ENCODE measurements around the gene RPS6KA3. TPM values are rescaled to one million over a fixed set of nuclear protein-coding genes. Genes with fewer than 3 reads are reported as not detected.

The RPS6KA3 gene
- total RNA-seq, 6 experiments from 2014 or later: 36.0 to 63.7 (median 44.7) TPM

DNA sequence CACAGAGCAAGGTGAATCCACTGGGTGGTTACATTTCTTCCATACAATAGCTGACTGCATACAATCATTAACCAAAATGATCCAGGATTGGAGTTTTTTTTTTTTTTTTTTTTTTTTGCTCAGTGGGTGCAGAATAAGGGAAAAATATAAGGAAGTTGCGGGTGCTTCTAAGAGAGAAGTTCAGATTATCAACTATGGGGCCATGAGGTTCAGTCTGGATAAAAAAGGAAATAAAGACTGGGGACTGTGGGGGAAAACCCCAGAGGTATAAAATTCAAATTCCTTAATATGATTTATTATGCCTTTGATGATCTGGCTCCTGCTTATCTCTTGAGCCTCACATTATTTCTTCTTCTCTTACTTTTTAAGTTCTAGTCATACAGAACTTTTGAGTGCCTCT lies 119.1 kb downstream of the RPS6KA3 start:
- intact Hi-C loops (cut with DNase I): no loop called here
- H3K27me3 ChIP-seq: no peaks in the 10 kb centered on the region
- 60% methylated on average over 1 of the region's 1 CpG for WGBS (ENCODE audit: insufficient coverage, low coverage, low lambda C conversion rate, missing lambda C conversion rate)
- peaks cover 0 to 10% (median 0%) of the 10 kb centered on the region in 4 donors for H3K36me3 ChIP-seq
- H3K4me1 ChIP-seq: peaks cover 0 to 8% (median 2%) of the 10 kb centered on the region in 4 donors
- no peak for TF ChIP-seq POLR2A (IDR thresholded peaks at IDR 0.05)
- TF ChIP-seq, protein P1, sequence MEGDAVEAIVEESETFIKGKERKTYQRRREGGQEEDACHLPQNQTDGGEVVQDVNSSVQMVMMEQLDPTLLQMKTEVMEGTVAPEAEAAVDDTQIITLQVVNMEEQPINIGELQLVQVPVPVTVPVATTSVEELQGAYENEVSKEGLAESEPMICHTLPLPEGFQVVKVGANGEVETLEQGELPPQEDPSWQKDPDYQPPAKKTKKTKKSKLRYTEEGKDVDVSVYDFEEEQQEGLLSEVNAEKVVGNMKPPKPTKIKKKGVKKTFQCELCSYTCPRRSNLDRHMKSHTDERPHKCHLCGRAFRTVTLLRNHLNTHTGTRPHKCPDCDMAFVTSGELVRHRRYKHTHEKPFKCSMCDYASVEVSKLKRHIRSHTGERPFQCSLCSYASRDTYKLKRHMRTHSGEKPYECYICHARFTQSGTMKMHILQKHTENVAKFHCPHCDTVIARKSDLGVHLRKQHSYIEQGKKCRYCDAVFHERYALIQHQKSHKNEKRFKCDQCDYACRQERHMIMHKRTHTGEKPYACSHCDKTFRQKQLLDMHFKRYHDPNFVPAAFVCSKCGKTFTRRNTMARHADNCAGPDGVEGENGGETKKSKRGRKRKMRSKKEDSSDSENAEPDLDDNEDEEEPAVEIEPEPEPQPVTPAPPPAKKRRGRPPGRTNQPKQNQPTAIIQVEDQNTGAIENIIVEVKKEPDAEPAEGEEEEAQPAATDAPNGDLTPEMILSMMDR (IDR thresholded peaks at IDR 0.05): no peak
- ATAC-seq (no peak), DNase-seq (no peak)
- H3K4me3 ChIP-seq: no peak overlapping the region
- no peak overlapping the region for H3K27ac ChIP-seq
- H3K9me3 ChIP-seq: no peaks in the 10 kb centered on the region

DNA sequence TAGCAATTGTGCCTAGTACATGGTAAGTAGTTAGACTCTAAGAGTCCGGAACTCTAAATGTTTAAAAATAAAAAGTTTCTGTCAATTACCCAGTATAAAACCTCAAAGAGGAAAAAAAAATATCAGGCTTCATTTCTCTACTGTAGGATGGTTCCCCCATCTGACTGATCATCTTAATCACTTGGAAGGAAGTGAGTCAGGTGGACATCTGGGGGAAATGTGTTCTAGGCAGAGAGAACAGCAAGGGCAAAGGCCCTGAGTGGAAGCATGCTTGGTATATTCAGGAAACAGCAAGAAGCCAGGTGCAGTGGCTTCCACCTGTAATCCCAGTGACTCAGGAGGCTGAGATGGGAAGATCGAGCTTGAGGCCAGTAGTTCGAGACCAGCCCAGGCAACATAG lies 122.2 kb downstream of the RPS6KA3 start:
- ATAC-seq: no peak
- Histone ChIP-seq H3K4me1 (peaks cover 0 to 18% (median 3%) of the 10 kb centered on the region in 4 donors), H3K27me3 (no peaks in the 10 kb centered on the region), H3K27ac (no peak overlapping the region), H3K9me3 (no peaks in the 10 kb centered on the region), H3K36me3 (no peaks in the 10 kb centered on the region), H3K4me3 (no peak overlapping the region)
- DNase-seq: no peak
- no peak for TF ChIP-seq POLR2A (IDR thresholded peaks at IDR 0.05)
- TF ChIP-seq, protein P1 (IDR thresholded peaks at IDR 0.05): no peak
- 95% methylated on average over 3 of the region's 3 CpGs for WGBS (ENCODE audit: insufficient coverage, low coverage, low lambda C conversion rate, missing lambda C conversion rate)
- intact Hi-C loops (cut with DNase I): no loop called here

DNA sequence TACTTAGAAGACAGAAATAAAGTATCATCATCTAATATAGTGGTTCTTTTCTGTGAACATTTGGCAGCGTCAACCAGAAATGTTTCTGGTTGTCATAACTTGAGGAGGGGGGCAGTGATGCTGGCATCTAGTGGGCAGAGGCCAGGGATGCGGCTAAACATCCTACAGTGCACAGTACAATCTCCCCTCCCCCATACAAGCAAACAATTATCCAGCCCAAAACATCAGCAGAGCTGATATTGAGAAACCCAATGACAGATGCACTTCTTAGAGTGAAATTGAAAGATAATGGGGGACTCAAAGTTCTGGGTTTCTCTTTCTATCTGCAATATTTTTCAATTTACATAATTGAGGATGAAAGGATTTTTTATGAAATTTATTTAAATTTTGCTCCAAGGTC lies 123.1 kb downstream of the RPS6KA3 start:
- TF ChIP-seq, protein P1 (IDR thresholded peaks at IDR 0.05): no peak
- no peak for TF ChIP-seq POLR2A (IDR thresholded peaks at IDR 0.05)
- Histone ChIP-seq H3K4me1 (peaks cover 0 to 14% (median 1%) of the 10 kb centered on the region in 4 donors), H3K9me3 (no peaks in the 10 kb centered on the region), H3K27ac (no peak overlapping the region), H3K36me3 (no peaks in the 10 kb centered on the region), H3K27me3 (no peaks in the 10 kb centered on the region), H3K4me3 (no peak overlapping the region)
- WGBS (ENCODE audit: insufficient coverage, low coverage, low lambda C conversion rate, missing lambda C conversion rate): 62% methylated on average over 2 of the region's 2 CpGs
- intact Hi-C loops (cut with DNase I): no loop called here
- no peak for DNase-seq
- ATAC-seq: no peak

DNA sequence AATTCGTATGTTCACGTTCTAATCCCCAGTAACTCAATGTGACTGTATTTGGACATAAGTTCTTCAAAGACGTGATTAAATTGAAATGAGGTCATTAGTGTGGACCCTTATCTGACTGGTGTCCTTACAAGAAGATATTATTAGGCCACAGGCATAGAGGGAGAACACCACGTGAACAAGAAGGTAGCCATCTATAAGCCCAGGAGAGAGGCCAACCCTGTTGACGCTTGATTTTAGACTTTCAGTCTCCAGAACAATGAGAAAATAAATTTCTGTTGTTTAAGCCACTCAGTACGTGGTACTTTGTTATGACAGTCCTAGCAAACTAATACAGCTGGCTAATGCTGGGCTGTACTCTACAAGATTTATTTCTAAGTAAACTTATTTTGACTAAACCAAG lies 123.6 kb downstream of the RPS6KA3 start:
- Histone ChIP-seq H3K4me3 (no peak overlapping the region), H3K4me1 (peaks cover 0 to 14% (median 1%) of the 10 kb centered on the region in 4 donors), H3K27ac (no peak overlapping the region), H3K27me3 (no peaks in the 10 kb centered on the region), H3K36me3 (peaks cover 0 to 4% (median 0%) of the 10 kb centered on the region in 4 donors), H3K9me3 (no peaks in the 10 kb centered on the region)
- DNase-seq (no peak), ATAC-seq (no peak)
- intact Hi-C loops (cut with DNase I): no loop called here
- TF ChIP-seq, protein P1 (IDR thresholded peaks at IDR 0.05): no peak
- no peak for TF ChIP-seq POLR2A (IDR thresholded peaks at IDR 0.05)
- 72% methylated on average over 6 of the region's 6 CpGs for WGBS (ENCODE audit: insufficient coverage, low coverage, low lambda C conversion rate, missing lambda C conversion rate)

Data from right lobe of liver (tissue), 6 donors.